ENCODE measurements around the gene NPR1. TPM values are rescaled to one million over a fixed set of nuclear protein-coding genes. Genes with fewer than 3 reads are reported as not detected.
A peak's percentile ranks its signal among the peaks of the same experiment; 100 is the strongest.

The NPR1 gene
- total and polyA plus RNA-seq, 2 of the 4 experiments (the other 2 are of a cell fraction), result 0.02 TPM; not detected in 1

DNA sequence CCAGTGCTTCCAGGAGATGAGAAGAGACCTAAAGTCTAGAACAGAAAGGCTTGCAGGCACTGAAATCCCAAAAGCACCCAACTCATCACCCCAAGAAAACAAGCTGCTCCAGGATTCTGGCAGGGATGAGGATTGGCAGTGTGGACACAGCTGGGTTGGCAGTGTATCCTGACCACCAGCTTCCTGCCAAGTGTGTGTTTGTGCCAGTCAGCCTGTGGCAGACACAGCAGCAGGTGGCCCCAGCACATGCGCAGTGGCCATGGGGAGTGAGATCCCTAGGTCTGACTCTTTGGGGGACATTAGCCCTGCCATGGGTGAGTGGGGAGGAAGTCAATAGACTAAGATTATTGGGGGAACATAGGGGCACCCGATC lies 28.6 kb upstream of the NPR1 start:
- TF ChIP-seq FOS (IDR thresholded peaks at IDR 0.05; ENCODE audit: low read depth, low read length) (no peak), RCOR1 (IDR thresholded peaks at IDR 0.05; ENCODE audit: insufficient replicate concordance, low read length) (no peak), MAZ (IDR thresholded peaks at IDR 0.05; ENCODE audit: borderline replicate concordance, low read depth, low read length) (no peak)
- TF ChIP-seq, protein P1, sequence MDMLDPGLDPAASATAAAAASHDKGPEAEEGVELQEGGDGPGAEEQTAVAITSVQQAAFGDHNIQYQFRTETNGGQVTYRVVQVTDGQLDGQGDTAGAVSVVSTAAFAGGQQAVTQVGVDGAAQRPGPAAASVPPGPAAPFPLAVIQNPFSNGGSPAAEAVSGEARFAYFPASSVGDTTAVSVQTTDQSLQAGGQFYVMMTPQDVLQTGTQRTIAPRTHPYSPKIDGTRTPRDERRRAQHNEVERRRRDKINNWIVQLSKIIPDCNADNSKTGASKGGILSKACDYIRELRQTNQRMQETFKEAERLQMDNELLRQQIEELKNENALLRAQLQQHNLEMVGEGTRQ (IDR thresholded peaks at IDR 0.05; ENCODE audit: low read depth, low read length), result no peak
- TF ChIP-seq, protein P2, sequence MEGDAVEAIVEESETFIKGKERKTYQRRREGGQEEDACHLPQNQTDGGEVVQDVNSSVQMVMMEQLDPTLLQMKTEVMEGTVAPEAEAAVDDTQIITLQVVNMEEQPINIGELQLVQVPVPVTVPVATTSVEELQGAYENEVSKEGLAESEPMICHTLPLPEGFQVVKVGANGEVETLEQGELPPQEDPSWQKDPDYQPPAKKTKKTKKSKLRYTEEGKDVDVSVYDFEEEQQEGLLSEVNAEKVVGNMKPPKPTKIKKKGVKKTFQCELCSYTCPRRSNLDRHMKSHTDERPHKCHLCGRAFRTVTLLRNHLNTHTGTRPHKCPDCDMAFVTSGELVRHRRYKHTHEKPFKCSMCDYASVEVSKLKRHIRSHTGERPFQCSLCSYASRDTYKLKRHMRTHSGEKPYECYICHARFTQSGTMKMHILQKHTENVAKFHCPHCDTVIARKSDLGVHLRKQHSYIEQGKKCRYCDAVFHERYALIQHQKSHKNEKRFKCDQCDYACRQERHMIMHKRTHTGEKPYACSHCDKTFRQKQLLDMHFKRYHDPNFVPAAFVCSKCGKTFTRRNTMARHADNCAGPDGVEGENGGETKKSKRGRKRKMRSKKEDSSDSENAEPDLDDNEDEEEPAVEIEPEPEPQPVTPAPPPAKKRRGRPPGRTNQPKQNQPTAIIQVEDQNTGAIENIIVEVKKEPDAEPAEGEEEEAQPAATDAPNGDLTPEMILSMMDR (conservative IDR thresholded peaks at IDR 0.05; ENCODE audit: low read depth, low read length), result no peak
- no peak for ATAC-seq (ENCODE audit: low read depth)
- intact Hi-C loops (cut with micrococcal nuclease), result no loop called here
- no peak overlapping the region for H3K4me3 ChIP-seq (ENCODE audit: insufficient read depth, low read depth, low read length)
- H3K79me1 ChIP-seq (ENCODE audit: low read depth in 1 of 2, low read length in 2 of 2), result peaks cover 0 to 13% of the 10 kb centered on the region in 2 experiments; a peak in 3 of 4 replicates
- no peak overlapping the region for H3K56ac ChIP-seq (ENCODE audit: extremely low read depth, insufficient read depth, low read length)
- no peak overlapping the region for H3K4ac ChIP-seq (ENCODE audit: low read depth, low read length)
- H4K91ac ChIP-seq (ENCODE audit: insufficient read depth, low read depth, low read length), result no peak overlapping the region
- H2AK5ac ChIP-seq (ENCODE audit: low read depth, low read length), result no peak overlapping the region
- H3K36me3 ChIP-seq (ENCODE audit: control insufficient read depth, insufficient read depth, low read length), result peaks cover 15% of the 10 kb centered on the region
- H2BK15ac ChIP-seq (ENCODE audit: low read depth, low read length), result no peak overlapping the region
- no peak overlapping the region for H2BK5ac ChIP-seq (ENCODE audit: low read depth, low read length, poor library complexity, severe bottlenecking)
- no peak overlapping the region for H3K14ac ChIP-seq (replicated peaks; ENCODE audit: low read depth, low read length)
- CTCF ChIA-PET, result interaction anchor here (0.8 kb wide), 1 partner anchor 81 kb away, joined by 3 read pairs; no protein-coding TSS in a partner anchor
- H2AK9ac ChIP-seq (replicated peaks; ENCODE audit: low read depth, low read length, poor library complexity), result peak overlapping the region; percentile 81
- no TSS peak for BruUV-seq (replicated peaks)
- H3K9me1 ChIP-seq (ENCODE audit: insufficient read depth, low read length), result peaks cover 10% of the 10 kb centered on the region
- H3K4me1 ChIP-seq (ENCODE audit: control insufficient read depth, insufficient read depth, low read length), result peaks cover 7% of the 10 kb centered on the region
- no peak overlapping the region for H3K27ac ChIP-seq (ENCODE audit: insufficient read depth, low read length)
- H3K18ac ChIP-seq (ENCODE audit: low read depth, low read length), result no peak overlapping the region
- H3K9me3 ChIP-seq (ENCODE audit: control insufficient read depth, insufficient read depth, low read length), result no peaks in the 10 kb centered on the region
- WGBS, 2 experiments (ENCODE audit: extremely low coverage in 2 of 2, insufficient read length in 1 of 2), result no CpG with 5 or more reads among the region's 2 CpGs
- no peak for DNase-seq
- H4K8ac ChIP-seq (ENCODE audit: low read depth in 2 of 2, low read length in 2 of 2), result no peak overlapping the region
- in situ Hi-C loops (cut with MboI; ENCODE audit: low sequenced_read_pairs), result loop anchor here (10.0 kb wide), 1 partner anchor 135 kb away; no protein-coding TSS in a partner anchor
- H3K9ac ChIP-seq (ENCODE audit: low read depth, low read length), result no peak overlapping the region
- no peaks in the 10 kb centered on the region for H4K20me1 ChIP-seq (ENCODE audit: insufficient read depth, low read length)
- H4K5ac ChIP-seq (ENCODE audit: low read depth, low read length), result no peak overlapping the region
- H3K4me2 ChIP-seq (ENCODE audit: low read depth, low read length), result no peak overlapping the region
- dilution Hi-C loops (cut with HindIII; ENCODE audit: low sequenced_read_pairs, unreplicated experiment), result no loop called here
- H2AFZ ChIP-seq (replicated peaks; ENCODE audit: low read length, poor library complexity), result peak overlapping the region; percentile 62
- H2BK20ac ChIP-seq (ENCODE audit: low read depth, low read length), result no peak overlapping the region
- H3K23ac ChIP-seq (ENCODE audit: low read depth, low read length), result no peak overlapping the region
- no peak overlapping the region for H2BK120ac ChIP-seq (ENCODE audit: low read depth, low read length)
- POLR2A ChIA-PET (ENCODE audit: unreplicated experiment), result no interaction called here
- no peaks in the 10 kb centered on the region for H3K27me3 ChIP-seq (ENCODE audit: control insufficient read depth, insufficient read depth, low read length)
